ENCODE results near the gene DPP8.

GRCh38 chr15:65394280-65394789, 123.2 kb downstream of the DPP8 start:
- TF ChIP-seq CTCF (conservative IDR thresholded peaks at IDR 0.05; ENCODE audit: low read depth, low read length) (no peak), EZH2 (IDR thresholded peaks at IDR 0.05; ENCODE audit: borderline replicate concordance, low read depth, low read length, poor library complexity, severe bottlenecking) (no peak)
